ENCODE measurements around the gene RAP1A.

Gene RAP1A

GRCh38 chr1:111719674-111720132 lies 100.1 kb downstream of the RAP1A start:
- no peak for DNase-seq (ENCODE audit: low read depth)

- DNase-seq (ENCODE audit: low read depth), result no peak
Observed at GRCh38 chr1:111720274-111720976, 100.8 kb downstream of the RAP1A start.

GRCh38 chr1:111720977-111721786 lies 101.6 kb downstream of the RAP1A start:
- no peak for DNase-seq (ENCODE audit: low read depth)

- no peak for DNase-seq (ENCODE audit: low read depth)
Observed at GRCh38 chr1:111723091-111723806, 103.7 kb downstream of the RAP1A start.

GRCh38 chr1:111723871-111724270 lies 104.3 kb downstream of the RAP1A start:
- DNase-seq (ENCODE audit: low read depth), result no peak

GRCh38 chr1:111725192-111725591 lies 105.6 kb downstream of the RAP1A start:
- DNase-seq (ENCODE audit: low read depth), result no peak

GRCh38 chr1:111727056-111727455 lies 107.5 kb downstream of the RAP1A start:
- no peak for DNase-seq (ENCODE audit: low read depth)

GRCh38 chr1:111729271-111729921 lies 109.8 kb downstream of the RAP1A start:
- DNase-seq (ENCODE audit: low read depth), result no peak

- no peak for DNase-seq (ENCODE audit: low read depth)
Observed at GRCh38 chr1:111729946-111730681, 110.5 kb downstream of the RAP1A start.

- DNase-seq (ENCODE audit: low read depth), result no peak
Observed at GRCh38 chr1:111730706-111731105, 111.1 kb downstream of the RAP1A start.

GRCh38 chr1:111731956-111732355 lies 112.4 kb downstream of the RAP1A start:
- no peak for DNase-seq (ENCODE audit: low read depth)

GRCh38 chr1:111732718-111733117 lies 113.1 kb downstream of the RAP1A start:
- DNase-seq (ENCODE audit: low read depth), result no peak

GRCh38 chr1:111733183-111733991 lies 113.8 kb downstream of the RAP1A start:
- DNase-seq (ENCODE audit: low read depth), result no peak

GRCh38 chr1:111733992-111734341 lies 114.4 kb downstream of the RAP1A start:
- no peak for DNase-seq (ENCODE audit: low read depth)

- DNase-seq (ENCODE audit: low read depth), result no peak
Observed at GRCh38 chr1:111734426-111734825, 114.8 kb downstream of the RAP1A start.

- DNase-seq (ENCODE audit: low read depth), result no peak
Observed at GRCh38 chr1:111734856-111735255, 115.3 kb downstream of the RAP1A start.

GRCh38 chr1:111735321-111735720 lies 115.7 kb downstream of the RAP1A start:
- DNase-seq (ENCODE audit: low read depth), result no peak

- DNase-seq (ENCODE audit: low read depth), result no peak
Observed at GRCh38 chr1:111735858-111736544, 116.4 kb downstream of the RAP1A start.

- DNase-seq (ENCODE audit: low read depth), result no peak
Observed at GRCh38 chr1:111736548-111737215, 117.1 kb downstream of the RAP1A start.
